Astrocyte (in vitro differentiated cells and primary cell): ENCODE results near the gene PDX1. TPM values are rescaled to one million over a fixed set of nuclear protein-coding genes. Genes with fewer than 3 reads are reported as not detected.

ENCODE experiments used
- DNase-seq: peaks from one replicate; pipeline ENCODE4 v3.0.0-alpha.2; 2010; ENCODE audit warnings: low read depth
- FAIRE-seq: peaks from 2 replicates; lab custom pipeline; 2011; peaks lifted over from hg19 to GRCh38; lab: Jason Lieb, UNC
- H2AFZ ChIP-seq: 2 replicates; pipeline ENCODE4 v1.6.0; 2012; ENCODE audit warnings: low read depth, low read length, inconsistent platforms
- H3K27ac ChIP-seq: 2 replicates; pipeline ENCODE4 v1.5.1; 2011; ENCODE audit warnings: low read depth, low read length, inconsistent platforms
- H3K27me3 ChIP-seq: 2 replicates; pipeline ENCODE4 v1.6.0; 2011; ENCODE audit warnings: low read length, inconsistent platforms; ENCODE audit not compliant: insufficient read depth
- H3K36me3 ChIP-seq: 2 replicates; pipeline ENCODE4 v1.5.1; 2011; ENCODE audit warnings: low read length, inconsistent platforms; ENCODE audit not compliant: insufficient read depth
- H3K4me1 ChIP-seq: 2 replicates; pipeline ENCODE4 v1.5.1; 2011; ENCODE audit warnings: low read length, inconsistent platforms; ENCODE audit not compliant: insufficient read depth
- H3K4me2 ChIP-seq: 2 replicates; pipeline ENCODE4 v1.6.0; 2012; ENCODE audit warnings: low read length, inconsistent platforms
- H3K4me3 ChIP-seq: 2 replicates; pipeline ENCODE4 v1.5.1; 2011; ENCODE audit warnings: low read depth, mild to moderate bottlenecking, low read length, inconsistent platforms; ENCODE audit not compliant: insufficient read depth
- H3K79me2 ChIP-seq: 2 replicates; pipeline ENCODE4 v1.6.0; 2012; ENCODE audit warnings: mild to moderate bottlenecking, low read length, inconsistent platforms; ENCODE audit not compliant: insufficient read depth
- H3K9ac ChIP-seq: 2 replicates; pipeline ENCODE4 v1.6.0; 2012; ENCODE audit warnings: mild to moderate bottlenecking, low read length, inconsistent platforms
- H3K9me3 ChIP-seq: 2 replicates; pipeline ENCODE4 v1.5.1; 2012; ENCODE audit warnings: low read depth, mild to moderate bottlenecking, low read length, inconsistent platforms; ENCODE audit not compliant: insufficient read depth
- H4K20me1 ChIP-seq: 2 replicates; pipeline ENCODE4 v1.6.0; 2012; ENCODE audit warnings: low read length, inconsistent platforms; ENCODE audit not compliant: insufficient read depth
- H3K27ac Mint-ChIP-seq: one replicate; pipeline ENCODE4 v1.8.0; 2021; ENCODE audit warnings: mild to moderate bottlenecking, mixed read lengths; ENCODE audit not compliant: unreplicated experiment
- H3K27me3 Mint-ChIP-seq: one replicate; pipeline ENCODE4 v1.8.0; 2021; ENCODE audit warnings: low read depth, mixed read lengths; ENCODE audit not compliant: unreplicated experiment
- H3K36me3 Mint-ChIP-seq: one replicate; pipeline ENCODE4 v1.8.0; 2021; ENCODE audit warnings: low read depth, mixed read lengths; ENCODE audit not compliant: unreplicated experiment
- H3K4me1 Mint-ChIP-seq: one replicate; pipeline ENCODE4 v1.8.0; 2021; ENCODE audit warnings: low read depth, mixed read lengths; ENCODE audit not compliant: unreplicated experiment
- H3K4me3 Mint-ChIP-seq: one replicate; pipeline ENCODE4 v1.8.0; 2021; ENCODE audit warnings: mild to moderate bottlenecking, moderate library complexity, mixed read lengths; ENCODE audit not compliant: unreplicated experiment
- H3K9me3 Mint-ChIP-seq: one replicate; pipeline ENCODE4 v1.8.0; 2021; ENCODE audit warnings: mild to moderate bottlenecking, mixed read lengths; ENCODE audit not compliant: unreplicated experiment
- CTCF ChIP-seq: IDR thresholded peaks from 2 replicates; pipeline ENCODE4 v1.5.1; 2011; ENCODE audit warnings: low read depth, mild to moderate bottlenecking, inconsistent platforms, low read length, moderate library complexity; ENCODE audit not compliant: insufficient read depth
- EZH2 ChIP-seq: IDR thresholded peaks from 2 replicates; pipeline ENCODE4 v1.6.1; 2012; ENCODE audit warnings: mild to moderate bottlenecking, low read length, inconsistent platforms; ENCODE audit not compliant: insufficient read depth
- total RNA-seq: library from RNA; stranded (reverse); gene quantifications from 2 replicates; pipeline ENCODE4 v1.2.1, GENCODE V29; 2021

The PDX1 gene
- total RNA-seq, 1 donor from 2014 or later: not detected

- peaks cover 21% of the 10 kb centered on the region for H3K9me3 Mint-ChIP-seq
- H4K20me1 ChIP-seq: no peaks in the 10 kb centered on the region
- H3K36me3 ChIP-seq: no peaks in the 10 kb centered on the region
- H3K9me3 ChIP-seq: no peaks in the 10 kb centered on the region
- no peak within 1 kb of the TSS for H3K4me3 Mint-ChIP-seq
- DNase-seq: no peak
- TF ChIP-seq EZH2 (no peak), CTCF (no peak)
- H3K27ac Mint-ChIP-seq: peak within 1 kb of the TSS; percentile 20
- FAIRE-seq: no peak
- no peak within 1 kb of the TSS for H3K9ac ChIP-seq
- H3K27ac ChIP-seq: no peak within 1 kb of the TSS
- H3K4me1 ChIP-seq: no peaks in the 10 kb centered on the region
- H3K27me3 ChIP-seq: peaks cover 91% of the 10 kb centered on the region
- peaks cover 1% of the 10 kb centered on the region for H3K4me1 Mint-ChIP-seq
- peaks cover 83% of the 10 kb centered on the region for H3K27me3 Mint-ChIP-seq
- H3K4me2 ChIP-seq: no peak within 1 kb of the TSS
- H3K36me3 Mint-ChIP-seq: peaks cover 3% of the 10 kb centered on the region
- no peaks in the 10 kb centered on the region for H3K79me2 ChIP-seq
- H2AFZ ChIP-seq: no peak within 1 kb of the TSS
- no peak within 1 kb of the TSS for H3K4me3 ChIP-seq
Observed at GRCh38 chr13:27969082-27969865, 49.5 kb downstream of the PDX1 start, which contains the start of gene CDX2. TSS of gene CDX2 (minus strand) at chr13:27969315. CDS start at chr13:27969006, 309 bp downstream.

GRCh38 chr13:27969866-27970229, 50.0 kb downstream of the PDX1 start:
- Histone ChIP-seq H3K4me1 (no peaks in the 10 kb centered on the region), H3K27me3 (peaks cover 90% of the 10 kb centered on the region), H3K4me2 (no peak overlapping the region), H3K9me3 (no peaks in the 10 kb centered on the region), H4K20me1 (no peaks in the 10 kb centered on the region), H3K9ac (no peak overlapping the region), H3K27ac (no peak overlapping the region), H3K79me2 (no peaks in the 10 kb centered on the region), H2AFZ (no peak overlapping the region), H3K36me3 (no peaks in the 10 kb centered on the region), H3K4me3 (no peak overlapping the region)
- FAIRE-seq (no peak), DNase-seq (no peak)
- H3K4me3 Mint-ChIP-seq: no peak overlapping the region
- H3K9me3 Mint-ChIP-seq: peaks cover 25% of the 10 kb centered on the region
- peaks cover 1% of the 10 kb centered on the region for H3K4me1 Mint-ChIP-seq
- H3K27ac Mint-ChIP-seq: peak overlapping the region; percentile 20
- peaks cover 83% of the 10 kb centered on the region for H3K27me3 Mint-ChIP-seq
- H3K36me3 Mint-ChIP-seq: peaks cover 3% of the 10 kb centered on the region
- TF ChIP-seq EZH2: no peak
- no peak for TF ChIP-seq CTCF
